ENCODE measurements around the gene CNST. TPM values are rescaled to one million over a fixed set of nuclear protein-coding genes. Genes with fewer than 3 reads are reported as not detected.
"Not testable (repeated sequence)": the region's sequence is repeated elsewhere in the genome, so short reads cannot be mapped to it uniquely, and the experiment has no call there.

Gene CNST
- total and polyA plus RNA-seq, 5 donors from 2014 or later, result 54.4 to 115 (median 66.6) TPM

DNA sequence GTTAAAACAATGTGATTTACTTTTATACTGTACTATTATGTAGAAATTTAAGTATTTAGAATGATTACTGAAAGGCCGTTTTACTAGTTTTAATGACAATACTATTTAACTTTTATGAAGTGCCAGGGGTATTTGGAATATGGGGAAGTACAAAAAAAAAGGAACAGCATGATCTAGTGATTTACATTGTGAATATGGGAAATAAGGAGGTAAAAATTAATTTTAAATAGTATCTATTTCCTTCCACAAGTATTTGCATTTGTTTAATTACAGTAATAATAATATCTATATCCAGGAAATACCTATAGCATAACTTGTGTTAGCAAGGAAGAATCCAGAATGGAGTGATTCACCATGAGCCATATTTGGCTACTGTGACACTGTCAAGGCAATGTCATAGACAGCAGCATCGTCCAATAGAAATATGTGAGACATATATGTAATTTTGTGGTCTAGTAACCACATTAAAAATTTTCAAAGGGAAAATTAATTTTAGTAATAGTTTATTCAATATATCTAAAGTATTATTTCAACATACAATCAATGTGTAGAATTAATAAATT is 22.0 kb downstream of the CNST start:
- Mint-ChIP-seq H3K27me3 (no peaks in the 10 kb centered on the region), H3K4me1 (peaks cover 43 to 79% (median 59%) of the 10 kb centered on the region in 4 donors), H3K27ac (no peak overlapping the region), H3K4me3 (peak overlapping the region in 1 of 4 donors; percentile 15), H3K36me3 (peaks cover 40% of the 10 kb centered on the region), H3K9me3 (peaks cover 0 to 6% (median 0%) of the 10 kb centered on the region in 7 donors)
- peaks cover 45% of the 10 kb centered on the region for H3K4me1 ChIP-seq (ENCODE audit: control insufficient read depth, insufficient read depth, low read length, poor library complexity, severe bottlenecking)
- ATAC-seq (ENCODE audit: low read depth in 2 of 2) (no peak), DNase-seq (no peak)
- H3K27me3 ChIP-seq (ENCODE audit: control insufficient read depth, insufficient read depth, low read length), result no peaks in the 10 kb centered on the region
- no peaks in the 10 kb centered on the region for H3K9me3 ChIP-seq (ENCODE audit: control insufficient read depth in 2 of 2, low read length in 2 of 2)
- H3K27ac ChIP-seq (ENCODE audit: insufficient read depth, low read length, poor library complexity, severe bottlenecking), result peak overlapping the region; percentile 38
- no peak overlapping the region for H3K4me3 ChIP-seq (ENCODE audit: low read depth, low read length)
- H3K36me3 ChIP-seq (ENCODE audit: control insufficient read depth, insufficient read depth, low read length), result peaks cover 40% of the 10 kb centered on the region

DNA sequence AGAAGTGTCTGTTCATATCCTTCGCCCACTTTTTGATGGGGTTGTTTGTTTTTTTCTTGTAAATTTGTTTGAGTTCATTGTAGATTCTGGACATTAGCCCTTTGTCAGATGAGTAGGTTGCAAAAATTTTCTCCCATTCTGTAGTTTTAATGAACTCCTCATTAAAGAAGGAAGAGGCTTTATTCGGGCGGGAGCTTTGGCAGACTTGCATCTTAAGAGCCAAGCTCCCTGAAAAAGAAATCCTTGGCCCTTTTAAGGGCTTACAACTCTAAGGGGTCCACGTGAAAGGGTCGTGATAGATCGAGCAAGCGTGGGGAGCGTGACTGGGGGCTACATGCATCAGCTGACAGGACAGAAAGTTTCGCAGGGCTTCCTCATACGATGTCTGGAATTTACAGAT is 23.7 kb downstream of the CNST start:
- not testable (repeated sequence) for H3K4me3 ChIP-seq (ENCODE audit: low read depth, low read length); H3K27ac ChIP-seq (ENCODE audit: insufficient read depth, low read length, poor library complexity, severe bottlenecking); H3K9me3 ChIP-seq (ENCODE audit: control insufficient read depth in 2 of 2, low read length in 2 of 2); ATAC-seq (ENCODE audit: low read depth in 2 of 2); H3K27me3 ChIP-seq (ENCODE audit: control insufficient read depth, insufficient read depth, low read length); H3K9me3 Mint-ChIP-seq; H3K27me3 Mint-ChIP-seq; DNase-seq
- Mint-ChIP-seq H3K27ac (peak overlapping the region in 1 of 3 donors; percentile 46), H3K36me3 (peaks cover 27% of the 10 kb centered on the region), H3K4me3 (peak overlapping the region; percentile 31 to 47 (median 40)), H3K4me1 (peaks cover 31 to 71% (median 50%) of the 10 kb centered on the region in 4 donors)
- H3K4me1 ChIP-seq (ENCODE audit: control insufficient read depth, insufficient read depth, low read length, poor library complexity, severe bottlenecking), result peaks cover 42% of the 10 kb centered on the region
- H3K36me3 ChIP-seq (ENCODE audit: control insufficient read depth, insufficient read depth, low read length), result peaks cover 36% of the 10 kb centered on the region

GRCh38 chr1:246591047-246591446 is 24.8 kb downstream of the CNST start:
- DNase-seq (no peak), ATAC-seq (ENCODE audit: low read depth in 2 of 2) (no peak)
- Histone ChIP-seq H3K36me3 (ENCODE audit: control insufficient read depth, insufficient read depth, low read length) (peaks cover 43% of the 10 kb centered on the region), H3K27ac (ENCODE audit: insufficient read depth, low read length, poor library complexity, severe bottlenecking) (no peak overlapping the region), H3K27me3 (ENCODE audit: control insufficient read depth, insufficient read depth, low read length) (no peaks in the 10 kb centered on the region), H3K9me3 (ENCODE audit: control insufficient read depth in 2 of 2, low read length in 2 of 2) (no peaks in the 10 kb centered on the region), H3K4me3 (ENCODE audit: low read depth, low read length) (peak overlapping the region; percentile 42), H3K4me1 (ENCODE audit: control insufficient read depth, insufficient read depth, low read length, poor library complexity, severe bottlenecking) (peaks cover 49% of the 10 kb centered on the region)
- Mint-ChIP-seq H3K27ac (peak overlapping the region; percentile 36 to 80 (median 75)), H3K4me3 (peak overlapping the region in 3 of 4 donors; percentile 31 to 60 (median 44)), H3K4me1 (peaks cover 41 to 72% (median 54%) of the 10 kb centered on the region in 4 donors), H3K9me3 (peaks cover 0 to 6% (median 0%) of the 10 kb centered on the region in 7 donors), H3K36me3 (peaks cover 34% of the 10 kb centered on the region), H3K27me3 (no peaks in the 10 kb centered on the region)

DNA sequence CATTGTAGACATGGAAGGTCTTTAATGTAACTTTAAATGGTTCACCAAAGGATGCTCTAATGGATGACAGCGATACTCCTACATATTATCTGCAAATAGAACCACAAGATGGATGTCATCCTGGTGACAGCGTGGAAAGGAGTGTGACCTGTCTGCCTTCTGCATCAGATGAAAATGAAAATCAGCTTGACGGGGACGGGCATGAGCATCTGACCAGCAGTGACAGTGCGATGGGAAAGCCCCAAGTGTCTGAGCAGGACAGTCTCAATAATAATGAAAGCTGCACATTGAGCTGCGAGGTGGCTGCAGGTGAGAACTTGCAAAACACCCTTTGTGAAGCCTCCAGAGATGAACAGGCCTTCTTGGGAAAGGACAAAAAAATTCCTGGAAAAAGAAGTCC is 25.2 kb downstream of the CNST start:
- Histone ChIP-seq H3K4me3 (ENCODE audit: low read depth, low read length) (peak overlapping the region; percentile 42), H3K27me3 (ENCODE audit: control insufficient read depth, insufficient read depth, low read length) (no peaks in the 10 kb centered on the region), H3K9me3 (ENCODE audit: control insufficient read depth in 2 of 2, low read length in 2 of 2) (no peaks in the 10 kb centered on the region), H3K4me1 (ENCODE audit: control insufficient read depth, insufficient read depth, low read length, poor library complexity, severe bottlenecking) (peaks cover 49% of the 10 kb centered on the region), H3K27ac (ENCODE audit: insufficient read depth, low read length, poor library complexity, severe bottlenecking) (no peak overlapping the region), H3K36me3 (ENCODE audit: control insufficient read depth, insufficient read depth, low read length) (peaks cover 48% of the 10 kb centered on the region)
- peaks cover 33% of the 10 kb centered on the region for H3K36me3 Mint-ChIP-seq
- H3K4me1 Mint-ChIP-seq, result peaks cover 44 to 72% (median 55%) of the 10 kb centered on the region in 4 donors
- DNase-seq (peak in 1 of 3 donors; percentile 27), ATAC-seq (ENCODE audit: low read depth in 2 of 2) (no peak)
- H3K27ac Mint-ChIP-seq, result peak overlapping the region; percentile 36 to 80 (median 75)
- H3K27me3 Mint-ChIP-seq, result no peaks in the 10 kb centered on the region
- H3K4me3 Mint-ChIP-seq, result peak overlapping the region in 3 of 4 donors; percentile 31 to 60 (median 44)
- peaks cover 0 to 6% (median 0%) of the 10 kb centered on the region in 7 donors for H3K9me3 Mint-ChIP-seq

DNA sequence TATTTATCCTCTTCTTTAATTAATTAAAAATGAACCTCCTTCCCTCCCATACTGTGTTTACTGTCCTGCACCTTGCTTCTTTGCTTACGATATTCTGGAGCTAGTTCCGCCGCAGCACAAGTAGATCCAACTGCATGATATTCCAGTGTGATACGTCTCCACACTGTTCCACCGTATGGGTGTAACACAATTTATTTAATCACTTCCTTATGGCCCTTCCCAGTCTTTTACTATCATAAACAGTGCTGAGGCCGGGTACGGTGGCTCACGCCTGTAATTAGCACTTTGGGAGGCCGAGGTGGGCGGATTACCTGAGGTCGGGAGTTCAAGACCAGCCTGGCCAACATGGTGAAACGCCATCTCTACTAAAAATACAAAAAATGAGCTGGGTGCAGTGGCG is 25.7 kb downstream of the CNST start:
- ATAC-seq (ENCODE audit: low read depth in 2 of 2) (no peak), DNase-seq (no peak)
- Mint-ChIP-seq H3K9me3 (peaks cover 0 to 6% (median 0%) of the 10 kb centered on the region in 7 donors), H3K36me3 (peaks cover 37% of the 10 kb centered on the region), H3K27ac (peak overlapping the region in 1 of 3 donors; percentile 36), H3K27me3 (no peaks in the 10 kb centered on the region), H3K4me1 (peaks cover 48 to 74% (median 56%) of the 10 kb centered on the region in 4 donors), H3K4me3 (peak overlapping the region in 1 of 4 donors; percentile 44)
- Histone ChIP-seq H3K27me3 (ENCODE audit: control insufficient read depth, insufficient read depth, low read length) (no peaks in the 10 kb centered on the region), H3K9me3 (ENCODE audit: control insufficient read depth in 2 of 2, low read length in 2 of 2) (no peaks in the 10 kb centered on the region), H3K27ac (ENCODE audit: insufficient read depth, low read length, poor library complexity, severe bottlenecking) (no peak overlapping the region), H3K36me3 (ENCODE audit: control insufficient read depth, insufficient read depth, low read length) (peaks cover 52% of the 10 kb centered on the region), H3K4me3 (ENCODE audit: low read depth, low read length) (no peak overlapping the region), H3K4me1 (ENCODE audit: control insufficient read depth, insufficient read depth, low read length, poor library complexity, severe bottlenecking) (peaks cover 44% of the 10 kb centered on the region)

DNA sequence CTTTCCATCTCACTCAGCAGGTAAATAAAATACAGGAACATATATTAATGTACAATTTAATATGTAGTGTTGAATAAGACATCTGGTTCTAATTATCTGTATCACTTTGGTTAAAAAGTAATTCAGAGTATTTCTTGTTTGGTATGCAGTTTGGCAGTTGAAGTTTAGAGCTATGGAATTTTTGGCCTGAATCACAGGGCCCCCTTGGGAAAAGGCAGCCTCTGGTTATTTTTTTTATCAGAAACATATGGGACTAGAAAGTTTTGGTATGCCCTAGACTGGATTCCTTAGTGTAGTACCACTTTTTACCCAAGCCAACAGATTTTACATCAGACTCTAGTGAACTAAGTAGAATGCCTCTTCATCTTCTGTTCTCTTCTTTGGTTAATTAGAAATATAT is 26.4 kb downstream of the CNST start:
- peak overlapping the region; percentile 33 to 60 (median 36) for H3K27ac Mint-ChIP-seq
- peaks cover 59% of the 10 kb centered on the region for H3K36me3 ChIP-seq (ENCODE audit: control insufficient read depth, insufficient read depth, low read length)
- peak overlapping the region in 2 of 4 donors; percentile 19 to 41 for H3K4me3 Mint-ChIP-seq
- H3K27me3 ChIP-seq (ENCODE audit: control insufficient read depth, insufficient read depth, low read length), result no peaks in the 10 kb centered on the region
- H3K4me1 ChIP-seq (ENCODE audit: control insufficient read depth, insufficient read depth, low read length, poor library complexity, severe bottlenecking), result peaks cover 37% of the 10 kb centered on the region
- ATAC-seq (ENCODE audit: low read depth in 2 of 2), result no peak
- no peaks in the 10 kb centered on the region for H3K27me3 Mint-ChIP-seq
- no peak for DNase-seq
- H3K36me3 Mint-ChIP-seq, result peaks cover 42% of the 10 kb centered on the region
- H3K27ac ChIP-seq (ENCODE audit: insufficient read depth, low read length, poor library complexity, severe bottlenecking), result no peak overlapping the region
- peaks cover 0 to 6% (median 0%) of the 10 kb centered on the region in 7 donors for H3K9me3 Mint-ChIP-seq
- H3K4me1 Mint-ChIP-seq, result peaks cover 45 to 74% (median 55%) of the 10 kb centered on the region in 4 donors
- no peak overlapping the region for H3K4me3 ChIP-seq (ENCODE audit: low read depth, low read length)
- H3K9me3 ChIP-seq (ENCODE audit: control insufficient read depth in 2 of 2, low read length in 2 of 2), result no peaks in the 10 kb centered on the region

DNA sequence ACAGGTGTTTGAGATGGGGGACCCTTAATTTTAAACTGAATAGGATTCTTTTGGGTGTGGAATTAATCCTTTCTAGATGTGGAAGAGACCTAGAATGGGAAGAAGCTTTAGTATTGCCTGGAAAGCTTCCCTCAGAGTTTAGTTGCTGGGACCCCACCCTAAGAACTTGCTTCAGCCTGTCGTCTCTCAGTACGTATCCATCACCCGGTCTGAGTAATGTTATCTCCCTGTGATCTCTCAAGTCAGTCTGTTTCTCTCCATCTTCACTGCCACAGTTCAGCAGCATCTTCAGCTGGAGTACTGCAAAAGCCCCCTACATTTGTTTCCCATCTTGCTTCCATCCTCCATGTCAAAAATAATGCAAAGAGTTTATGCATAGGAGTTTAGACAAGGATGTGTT is 28.9 kb downstream of the CNST start:
- H3K36me3 ChIP-seq (ENCODE audit: control insufficient read depth, insufficient read depth, low read length), result peaks cover 60% of the 10 kb centered on the region
- H3K4me3 Mint-ChIP-seq, result peak overlapping the region in 3 of 4 donors; percentile 16 to 54 (median 17)

DNA sequence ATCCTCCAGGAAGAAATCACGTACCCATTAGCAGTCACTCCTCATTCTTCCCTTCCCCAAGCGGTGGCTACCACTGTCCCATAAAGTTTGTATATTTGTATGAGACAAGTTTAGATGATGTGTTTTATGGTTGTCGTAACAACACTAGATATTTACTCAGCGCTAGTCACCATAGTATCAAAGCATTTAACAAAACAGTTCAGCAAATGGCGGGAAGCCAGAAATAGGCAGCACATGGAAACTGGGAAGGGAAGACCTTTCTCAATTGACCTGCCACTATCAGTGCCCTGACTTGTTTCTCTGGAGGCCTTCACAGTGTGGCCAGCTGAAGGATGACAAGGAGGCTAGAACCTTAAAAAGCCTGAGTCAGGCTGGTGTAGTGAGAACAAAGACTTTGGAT is 31.1 kb downstream of the CNST start:
- Mint-ChIP-seq H3K9me3 (no peaks in the 10 kb centered on the region), H3K27ac (peak overlapping the region in 2 of 3 donors; percentile 28 to 57), H3K4me3 (no peak overlapping the region), H3K36me3 (peaks cover 43% of the 10 kb centered on the region), H3K27me3 (no peaks in the 10 kb centered on the region), H3K4me1 (peaks cover 49 to 84% (median 63%) of the 10 kb centered on the region in 4 donors)
- Histone ChIP-seq H3K27ac (ENCODE audit: insufficient read depth, low read length, poor library complexity, severe bottlenecking) (no peak overlapping the region), H3K4me3 (ENCODE audit: low read depth, low read length) (no peak overlapping the region), H3K36me3 (ENCODE audit: control insufficient read depth, insufficient read depth, low read length) (peaks cover 58% of the 10 kb centered on the region), H3K9me3 (ENCODE audit: control insufficient read depth in 2 of 2, low read length in 2 of 2) (no peaks in the 10 kb centered on the region), H3K4me1 (ENCODE audit: control insufficient read depth, insufficient read depth, low read length, poor library complexity, severe bottlenecking) (peaks cover 40% of the 10 kb centered on the region), H3K27me3 (ENCODE audit: control insufficient read depth, insufficient read depth, low read length) (no peaks in the 10 kb centered on the region)
- ATAC-seq (ENCODE audit: low read depth in 2 of 2) (no peak), DNase-seq (no peak)

More for the DNA sequence above, 28.9 kb downstream of the CNST start:
- Histone ChIP-seq H3K4me3 (ENCODE audit: low read depth, low read length) (no peak overlapping the region), H3K9me3 (ENCODE audit: control insufficient read depth in 2 of 2, low read length in 2 of 2) (no peaks in the 10 kb centered on the region), H3K27me3 (ENCODE audit: control insufficient read depth, insufficient read depth, low read length) (no peaks in the 10 kb centered on the region), H3K27ac (ENCODE audit: insufficient read depth, low read length, poor library complexity, severe bottlenecking) (no peak overlapping the region), H3K4me1 (ENCODE audit: control insufficient read depth, insufficient read depth, low read length, poor library complexity, severe bottlenecking) (peaks cover 45% of the 10 kb centered on the region)
- no peak for DNase-seq
- Mint-ChIP-seq H3K4me1 (peaks cover 47 to 85% (median 66%) of the 10 kb centered on the region in 4 donors), H3K27ac (peak overlapping the region; percentile 21 to 68 (median 59)), H3K9me3 (peaks cover 0 to 3% (median 0%) of the 10 kb centered on the region in 7 donors), H3K27me3 (no peaks in the 10 kb centered on the region), H3K36me3 (peaks cover 48% of the 10 kb centered on the region)
- no peak for ATAC-seq (ENCODE audit: low read depth in 2 of 2)

All from CD4-positive, CD25-positive, alpha-beta regulatory T cell (primary cell).